ENCODE data around the gene PHPT1. TPM values are rescaled to one million over a fixed set of nuclear protein-coding genes. Genes with fewer than 3 reads are reported as not detected.

Gene PHPT1
- total RNA-seq, 1 donor from 2014 or later = 76.9 TPM

GRCh38 chr9:136848393-136849037, 694 bp upstream of the PHPT1 start:
- no peak for DNase-seq

DNA sequence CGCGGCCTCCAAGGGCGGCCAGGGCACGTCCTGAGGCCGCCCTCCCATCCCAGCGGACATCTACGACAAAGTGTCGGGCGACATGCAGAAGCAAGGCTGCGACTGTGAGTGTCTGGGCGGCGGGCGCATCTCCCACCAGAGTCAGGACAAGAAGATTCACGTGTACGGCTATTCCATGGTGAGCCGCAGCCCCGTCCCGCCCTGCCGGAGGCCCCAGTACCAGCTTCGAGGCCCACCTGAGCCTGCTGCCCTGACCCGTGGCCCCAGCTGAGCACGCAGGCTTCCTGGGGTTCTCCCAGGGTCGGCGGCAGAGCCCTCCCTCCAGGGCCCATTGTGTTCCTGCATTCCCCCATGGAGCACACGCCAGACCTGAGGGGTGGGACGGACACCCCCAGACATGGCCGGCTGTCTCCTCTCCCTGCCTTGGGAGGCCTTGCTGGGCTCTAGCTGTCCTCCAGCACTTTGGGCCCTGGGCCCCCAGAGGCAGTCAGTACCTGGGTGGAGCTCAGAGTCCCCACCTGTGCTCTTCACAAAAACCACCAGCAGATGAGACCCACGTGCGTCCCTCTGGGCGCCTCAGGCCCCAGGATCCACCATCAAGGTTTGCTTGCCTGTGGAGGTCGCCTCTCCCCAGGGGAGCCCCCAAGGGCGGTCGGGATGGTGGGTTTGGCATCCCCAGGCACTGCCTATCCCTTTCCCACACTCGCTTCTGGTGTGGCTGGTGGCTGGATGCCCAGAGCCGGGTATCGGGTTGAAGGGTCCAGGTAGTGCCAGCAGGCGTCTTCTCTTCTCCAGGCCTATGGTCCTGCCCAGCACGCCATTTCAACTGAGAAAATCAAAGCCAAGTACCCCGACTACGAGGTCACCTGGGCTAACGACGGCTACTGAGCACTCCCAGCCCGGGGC, 1.0 kb downstream of the PHPT1 start:
- DNase-seq = no peak

DNA sequence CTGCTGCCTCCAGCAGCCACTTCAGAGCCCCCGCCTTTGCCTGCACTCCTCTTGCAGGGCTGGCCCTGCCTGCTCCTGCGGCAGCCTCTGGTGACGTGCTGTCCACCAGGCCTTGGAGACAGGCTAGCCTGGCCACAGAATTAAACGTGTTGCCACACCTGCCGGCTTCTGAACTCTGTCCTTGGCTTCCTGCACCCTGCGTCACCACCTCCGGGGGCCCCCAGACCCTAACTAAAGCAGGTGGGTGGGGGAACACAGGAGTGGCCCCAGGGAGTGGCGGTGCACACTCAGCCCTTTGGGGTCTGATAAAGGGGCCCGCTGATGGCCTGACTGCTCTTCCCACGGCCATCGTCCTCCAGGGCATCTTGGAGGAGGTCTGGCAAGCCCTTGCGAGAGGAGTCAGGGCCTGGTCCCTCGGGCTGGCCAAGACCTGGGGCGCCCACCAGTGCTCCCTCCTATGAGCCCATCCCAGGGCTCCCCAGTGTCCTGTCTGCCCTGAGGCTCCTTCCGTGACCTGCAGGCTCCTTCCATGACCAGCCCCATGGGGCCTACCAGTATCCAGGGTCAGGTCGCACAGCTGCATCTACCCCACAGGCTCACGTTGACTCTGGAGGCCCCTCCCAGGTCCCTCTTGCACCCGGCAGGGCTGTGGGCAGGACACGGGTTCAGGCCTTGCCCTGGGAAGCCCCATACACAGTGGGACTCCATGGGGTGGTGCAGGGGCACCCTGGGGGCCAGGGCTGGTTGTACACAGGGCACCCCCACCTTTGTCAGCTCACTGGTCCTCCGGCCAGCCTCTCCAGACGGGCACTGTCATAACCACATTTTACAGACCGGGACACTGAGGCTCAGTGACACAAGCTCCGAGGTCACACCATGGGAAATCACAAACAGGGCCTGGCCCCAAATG, 1.9 kb downstream of the PHPT1 start:
- DNase-seq = no peak

DNA sequence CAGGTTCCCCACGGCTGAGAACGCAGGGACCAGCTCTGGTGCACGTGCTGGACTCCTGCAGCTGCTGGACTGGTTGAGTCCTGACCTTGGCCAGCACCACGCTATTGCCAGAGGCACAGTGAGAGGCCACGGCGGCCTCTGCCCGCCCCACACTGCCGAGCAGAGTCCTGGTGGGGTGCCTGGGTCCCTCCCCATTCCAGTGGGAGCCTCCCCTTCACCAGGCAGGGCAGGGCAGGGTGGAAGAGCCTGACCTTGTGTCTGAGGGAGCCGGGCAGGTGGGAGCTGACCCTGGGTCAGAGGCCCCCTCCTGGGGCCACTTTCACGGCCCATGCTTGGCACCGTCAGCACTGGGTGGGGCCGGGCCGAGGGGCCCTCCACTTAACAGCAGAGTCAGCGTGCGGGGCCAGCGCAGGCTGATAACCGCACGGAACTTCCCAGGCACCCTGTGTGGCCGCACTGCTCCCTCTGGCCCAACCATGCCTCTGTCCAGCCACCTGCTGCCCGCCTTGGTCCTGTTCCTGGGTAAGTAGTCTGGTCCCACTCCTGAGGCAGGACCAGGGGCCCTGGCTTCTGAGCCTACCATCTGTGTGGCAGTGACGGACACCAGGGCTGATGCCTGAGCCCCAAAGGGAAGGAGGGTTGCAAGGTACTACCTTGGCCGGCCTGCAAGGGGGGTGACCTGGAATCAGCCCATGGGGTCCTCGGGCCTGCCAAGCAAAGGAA, 2.9 kb downstream of the PHPT1 start, which contains the start of gene MAMDC4:
MAMDC4 (plus strand) TSS at position 406 of the 723 bp plus-strand sequence; CDS start at position 477, 71 bp downstream.
- no peak for DNase-seq

DNA sequence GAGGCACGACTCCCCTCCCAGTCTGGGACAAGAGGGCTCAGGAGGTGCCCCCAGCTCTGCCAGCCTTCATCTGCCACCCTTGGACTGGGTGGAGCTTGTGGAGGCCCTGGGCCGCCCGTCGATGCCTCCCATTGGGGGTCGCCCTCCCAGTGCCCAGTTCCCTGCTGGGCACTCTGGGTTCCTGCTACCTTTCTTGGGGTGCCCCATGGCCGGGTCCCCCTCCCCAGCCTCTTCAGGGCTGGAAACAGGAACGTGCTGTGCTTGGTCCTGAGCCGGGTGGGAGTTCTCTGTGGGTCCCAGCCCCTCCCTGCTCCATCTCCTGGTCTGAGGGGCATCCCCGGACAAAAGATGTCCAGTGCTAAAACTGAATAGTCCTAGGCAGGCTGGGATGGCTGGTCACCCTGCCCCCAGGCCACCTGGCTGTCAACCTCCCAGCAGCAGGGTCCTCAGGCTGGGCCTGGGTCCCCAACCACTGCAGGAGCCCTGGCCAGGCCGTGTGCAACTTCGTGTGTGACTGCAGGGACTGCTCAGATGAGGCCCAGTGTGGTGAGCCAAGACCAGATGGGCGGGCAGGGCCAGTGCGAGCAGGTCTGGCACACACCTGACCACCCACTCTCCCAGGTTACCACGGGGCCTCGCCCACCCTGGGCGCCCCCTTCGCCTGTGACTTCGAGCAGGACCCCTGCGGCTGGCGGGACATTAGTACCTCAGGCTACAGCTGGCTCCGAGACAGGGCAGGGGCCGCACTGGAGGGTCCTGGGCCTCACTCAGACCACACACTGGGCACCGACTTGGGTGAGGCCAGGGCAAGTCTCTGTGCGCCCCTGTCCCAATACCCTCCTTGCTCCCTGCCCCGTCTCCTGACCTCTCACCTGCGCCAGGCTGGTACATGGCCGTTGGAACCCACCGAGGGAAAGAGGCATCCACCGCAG, 3.7 kb downstream of the PHPT1 start:
- no peak for DNase-seq

DNA sequence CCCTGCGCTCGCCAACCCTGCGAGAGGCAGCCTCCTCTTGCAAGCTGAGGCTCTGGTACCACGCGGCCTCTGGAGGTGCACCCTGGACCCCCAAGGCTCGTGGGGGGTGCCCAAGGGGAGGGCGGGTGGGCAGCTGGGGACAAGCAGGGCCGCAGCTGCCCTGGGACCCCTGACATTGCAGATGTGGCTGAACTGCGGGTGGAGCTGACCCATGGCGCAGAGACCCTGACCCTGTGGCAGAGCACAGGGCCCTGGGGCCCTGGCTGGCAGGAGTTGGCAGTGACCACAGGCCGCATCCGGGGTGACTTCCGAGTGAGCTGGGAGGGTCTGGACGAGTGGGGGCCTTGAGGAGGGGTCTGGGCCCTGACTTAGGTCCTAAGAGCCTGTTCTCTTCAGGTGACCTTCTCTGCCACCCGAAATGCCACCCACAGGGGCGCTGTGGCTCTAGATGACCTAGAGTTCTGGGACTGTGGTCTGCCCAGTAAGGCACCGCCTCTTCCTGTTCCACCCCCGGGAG, 4.4 kb downstream of the PHPT1 start:
- DNase-seq = no peak

- DNase-seq = no peak
Measured at GRCh38 chr9:136854113-136854841, 5.1 kb downstream of the PHPT1 start.

DNA sequence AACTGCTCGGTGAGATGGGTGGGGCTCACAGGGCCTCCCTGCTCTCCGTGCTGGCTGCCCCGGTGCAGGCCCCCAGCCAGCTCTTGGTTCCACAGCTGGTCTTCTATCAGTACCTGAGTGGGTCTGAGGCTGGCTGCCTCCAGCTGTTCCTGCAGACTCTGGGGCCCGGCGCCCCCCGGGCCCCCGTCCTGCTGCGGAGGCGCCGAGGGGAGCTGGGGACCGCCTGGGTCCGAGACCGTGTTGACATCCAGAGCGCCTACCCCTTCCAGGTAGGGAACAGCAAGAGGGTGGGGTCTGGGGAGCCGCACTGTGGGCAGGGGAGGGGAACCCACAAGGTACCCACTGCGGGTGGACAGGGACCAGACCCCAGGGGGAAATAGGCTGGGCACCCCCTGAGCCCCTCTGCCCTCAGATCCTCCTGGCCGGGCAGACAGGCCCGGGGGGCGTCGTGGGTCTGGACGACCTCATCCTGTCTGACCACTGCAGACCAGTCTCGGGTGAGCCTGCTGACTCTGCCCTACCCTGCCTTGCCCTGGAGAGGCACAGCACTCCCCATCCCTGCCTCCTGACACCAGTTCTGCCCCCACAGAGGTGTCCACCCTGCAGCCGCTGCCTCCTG, 5.7 kb downstream of the PHPT1 start:
- no peak for DNase-seq

GRCh38 chr9:136855461-136856078, 6.4 kb downstream of the PHPT1 start:
- no peak for DNase-seq

- no peak for DNase-seq
Measured at GRCh38 chr9:136856079-136856476, 6.9 kb downstream of the PHPT1 start.

- DNase-seq = no peak
Measured at GRCh38 chr9:136856541-136857141, 7.4 kb downstream of the PHPT1 start.

GRCh38 chr9:136857166-136857565, 8.0 kb downstream of the PHPT1 start:
- no peak for DNase-seq

DNA sequence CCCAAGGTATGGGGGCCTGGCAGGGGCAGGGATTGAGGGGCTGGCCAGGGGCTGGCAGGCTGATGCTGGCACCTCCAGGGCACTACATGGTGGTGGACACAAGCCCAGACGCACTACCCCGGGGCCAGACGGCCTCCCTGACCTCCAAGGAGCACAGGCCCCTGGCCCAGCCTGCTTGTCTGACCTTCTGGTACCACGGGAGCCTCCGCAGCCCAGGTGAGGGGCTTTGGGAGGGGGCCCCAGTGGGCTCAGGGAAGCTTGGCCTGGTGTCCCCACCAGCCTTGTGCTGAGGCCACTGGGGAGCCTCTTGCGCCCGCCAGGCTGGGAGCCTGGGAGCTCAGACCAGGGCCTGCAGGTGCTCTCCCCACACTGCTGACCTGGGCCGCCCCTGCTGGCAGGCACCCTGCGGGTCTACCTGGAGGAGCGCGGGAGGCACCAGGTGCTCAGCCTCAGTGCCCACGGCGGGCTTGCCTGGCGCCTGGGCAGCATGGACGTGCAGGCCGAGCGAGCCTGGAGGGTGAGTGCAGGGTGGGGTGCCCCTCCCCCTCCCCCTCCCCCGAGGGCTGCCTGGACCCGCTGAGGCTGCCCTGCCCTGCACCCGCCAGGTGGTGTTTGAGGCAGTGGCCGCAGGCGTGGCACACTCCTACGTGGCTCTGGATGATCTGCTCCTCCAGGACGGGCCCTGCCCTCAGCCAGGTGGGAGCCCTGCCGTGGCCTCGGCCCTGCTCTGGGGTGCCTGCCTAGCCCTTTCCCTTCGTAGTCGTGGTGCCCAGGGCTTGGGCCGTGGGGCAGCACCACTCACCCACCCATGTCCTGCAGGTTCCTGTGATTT, 8.6 kb downstream of the PHPT1 start:
- DNase-seq = no peak

DNA sequence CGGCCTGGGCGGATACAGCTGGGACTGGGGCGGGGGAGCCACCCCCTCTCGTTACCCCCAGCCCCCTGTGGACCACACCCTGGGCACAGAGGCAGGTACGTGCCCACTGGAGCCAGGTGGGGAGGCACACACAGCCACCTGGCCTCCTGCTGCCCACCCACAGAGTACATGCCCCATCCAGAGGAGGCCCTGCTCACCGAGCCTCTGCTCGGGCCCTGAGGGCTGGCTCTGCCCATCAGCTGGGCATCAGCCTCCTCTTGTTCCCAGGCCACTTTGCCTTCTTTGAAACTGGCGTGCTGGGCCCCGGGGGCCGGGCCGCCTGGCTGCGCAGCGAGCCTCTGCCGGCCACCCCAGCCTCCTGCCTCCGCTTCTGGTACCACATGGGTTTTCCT, 9.2 kb downstream of the PHPT1 start:
- no peak for DNase-seq

DNA sequence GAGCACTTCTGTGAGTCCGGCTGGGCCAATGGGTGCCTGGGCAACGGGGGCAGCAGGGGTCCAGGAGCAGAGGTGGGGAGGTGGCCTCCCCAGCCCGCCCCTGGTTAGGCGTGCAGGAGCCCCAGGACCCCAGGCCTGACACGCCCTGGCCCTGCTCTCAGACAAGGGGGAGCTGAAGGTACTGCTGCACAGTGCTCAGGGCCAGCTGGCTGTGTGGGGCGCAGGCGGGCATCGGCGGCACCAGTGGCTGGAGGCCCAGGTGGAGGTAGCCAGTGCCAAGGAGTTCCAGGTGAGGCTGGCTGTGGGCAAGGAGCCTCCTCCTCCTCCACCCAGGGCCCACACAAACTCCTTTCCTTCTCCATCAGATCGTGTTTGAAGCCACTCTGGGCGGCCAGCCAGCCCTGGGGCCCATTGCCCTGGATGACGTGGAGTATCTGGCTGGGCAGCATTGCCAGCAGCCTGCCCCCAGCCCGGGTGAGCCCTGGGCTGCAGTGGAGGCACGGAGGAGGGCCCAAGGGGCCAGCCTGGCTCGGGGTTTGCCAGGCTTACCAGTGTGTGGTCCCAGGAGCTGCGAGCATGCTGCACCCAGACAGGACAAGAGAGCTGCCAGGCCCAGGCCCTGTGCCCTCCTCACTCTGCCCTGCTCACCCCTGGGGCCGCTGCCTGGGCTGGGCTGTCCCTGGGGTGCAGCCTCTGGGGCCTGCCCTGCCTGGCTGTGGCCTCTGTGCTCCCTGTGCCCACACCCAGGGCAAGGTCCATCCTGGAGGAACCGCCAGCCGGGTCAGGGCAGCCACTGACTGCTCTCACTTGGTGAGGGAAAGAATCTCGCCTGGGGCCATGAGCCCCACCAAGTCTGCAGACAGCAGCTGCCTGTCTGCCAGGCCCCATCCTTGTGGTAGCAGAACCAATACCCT, 9.9 kb downstream of the PHPT1 start:
- DNase-seq = no peak

DNA sequence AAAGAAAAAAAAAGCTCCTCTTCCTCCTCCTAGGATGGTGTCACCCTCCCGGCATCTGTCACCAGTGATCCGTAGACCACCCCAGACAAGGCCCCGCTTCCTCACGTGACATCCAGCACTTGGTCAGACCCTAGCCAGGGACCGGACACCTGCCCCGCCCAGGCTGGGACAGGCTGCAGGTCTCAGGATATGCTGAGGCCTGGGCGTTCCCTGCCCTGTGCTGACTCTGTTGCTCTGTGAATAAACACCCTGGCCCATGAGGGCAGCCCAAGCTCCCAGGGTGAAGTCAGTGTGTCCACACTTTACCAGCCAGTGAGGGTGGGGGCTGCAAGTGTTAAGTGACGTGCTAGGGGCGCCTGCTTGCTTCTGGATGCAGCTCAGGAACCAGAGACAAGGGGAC, 11.3 kb downstream of the PHPT1 start:
- no peak for DNase-seq
